GM18499 (cell line): ENCODE measurements around the gene STARD3.

Experiments used
- ATAC-seq: cut with Tn5 transposase; IDR thresholded peaks from one replicate; pipeline ENCODE4 v1.9.1; 2021; ENCODE audit warnings: moderate number of reproducible peaks; ENCODE audit not compliant: insufficient read depth, unreplicated experiment

Gene STARD3

DNA sequence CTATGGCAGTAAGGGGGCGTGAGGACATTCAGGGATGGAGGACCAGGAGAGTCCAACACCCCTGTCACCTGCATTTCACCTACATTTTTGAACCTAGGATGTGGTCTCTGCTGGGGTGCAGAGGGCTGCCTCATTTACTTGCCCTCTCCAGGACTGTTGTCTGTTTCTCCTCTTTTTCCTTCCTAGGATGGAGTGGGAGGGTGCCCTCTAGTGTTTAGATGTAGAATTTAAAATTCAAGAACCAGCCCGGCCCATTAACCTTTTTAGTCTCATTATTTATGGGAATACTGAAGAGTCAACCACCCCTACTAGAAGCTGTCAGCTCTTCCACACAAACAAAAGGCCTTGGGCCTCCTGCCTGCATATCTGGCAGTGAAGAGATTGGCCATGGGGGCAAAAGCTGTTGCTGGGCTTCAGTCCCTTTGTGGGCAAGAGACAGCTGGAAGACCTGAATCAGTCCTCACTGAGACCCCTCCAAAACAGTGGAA, 2.5 kb upstream of the STARD3 start:
- ATAC-seq: no peak

DNA sequence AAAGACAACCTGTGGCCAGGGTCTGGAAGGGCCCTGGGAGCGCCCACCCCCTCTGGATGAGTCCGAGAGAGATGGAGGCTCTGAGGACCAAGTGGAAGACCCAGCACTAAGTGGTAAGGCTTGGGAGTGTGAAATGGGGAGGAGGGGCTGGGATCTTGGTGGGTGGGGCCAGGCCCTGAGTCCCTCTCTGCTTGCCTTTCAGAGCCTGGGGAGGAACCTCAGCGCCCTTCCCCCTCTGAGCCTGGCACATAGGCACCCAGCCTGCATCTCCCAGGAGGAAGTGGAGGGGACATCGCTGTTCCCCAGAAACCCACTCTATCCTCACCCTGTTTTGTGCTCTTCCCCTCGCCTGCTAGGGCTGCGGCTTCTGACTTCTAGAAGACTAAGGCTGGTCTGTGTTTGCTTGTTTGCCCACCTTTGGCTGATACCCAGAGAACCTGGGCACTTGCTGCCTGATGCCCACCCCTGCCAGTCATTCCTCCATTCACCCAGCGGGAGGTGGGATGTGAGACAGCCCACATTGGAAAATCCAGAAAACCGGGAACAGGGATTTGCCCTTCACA, 1.2 kb upstream of the STARD3 start:
- no peak for ATAC-seq

DNA sequence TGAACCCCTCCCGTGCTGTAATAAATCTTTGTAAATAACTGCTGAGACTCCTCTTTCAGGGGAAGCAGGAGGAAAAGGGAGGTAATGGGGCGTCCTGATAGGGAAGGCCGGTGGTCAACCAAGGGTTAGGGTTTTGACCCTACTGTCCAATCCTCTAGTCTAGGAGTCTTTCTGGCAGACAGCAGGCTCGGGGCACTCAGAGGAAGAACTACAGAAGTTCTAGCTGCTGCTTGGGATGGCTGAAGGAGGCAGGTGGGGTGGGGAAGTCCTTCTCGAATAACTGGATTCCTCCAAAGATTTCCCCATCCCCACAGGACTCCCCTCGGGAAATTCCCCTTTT, 387 bp upstream of the STARD3 start:
- no peak for ATAC-seq

DNA sequence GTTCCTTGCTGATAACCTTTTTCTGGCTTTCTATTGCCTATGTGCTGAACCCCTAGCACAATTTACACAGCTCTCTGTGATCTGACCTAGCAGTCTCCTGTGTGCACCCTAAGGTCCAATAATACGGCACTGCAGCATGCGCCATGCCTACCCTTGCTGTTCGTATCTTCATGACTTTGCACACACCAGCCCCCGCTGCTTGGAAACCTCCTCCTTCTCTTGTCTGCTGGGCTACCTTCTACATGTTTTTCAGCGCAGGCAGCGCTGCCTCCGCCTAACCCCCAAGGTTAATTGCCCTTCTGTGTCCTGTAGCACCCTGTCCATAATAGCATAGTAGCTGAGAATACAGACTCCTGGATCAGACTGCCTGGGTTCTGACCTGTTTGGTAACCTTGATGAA, 1.4 kb downstream of the STARD3 start:
- ATAC-seq: no peak

DNA sequence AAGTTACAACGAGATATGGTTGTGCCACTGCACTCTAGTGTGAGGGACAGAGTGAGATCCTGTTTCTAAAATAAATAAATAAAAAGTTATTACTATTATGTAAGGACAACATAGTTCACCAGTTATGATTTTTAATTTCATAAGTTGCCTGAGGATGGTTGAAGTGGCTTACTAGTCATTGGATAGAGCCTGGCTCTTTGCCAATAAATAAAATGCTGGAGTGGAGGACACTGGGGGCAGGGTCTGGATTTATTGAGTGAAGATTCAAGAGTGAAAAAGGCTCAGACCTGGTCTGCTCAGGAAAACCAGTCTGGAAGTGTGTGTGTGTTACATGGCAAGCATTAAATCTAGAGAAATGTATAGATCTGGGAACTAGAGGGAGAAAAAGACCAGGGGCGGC, 2.1 kb downstream of the STARD3 start:
- no peak for ATAC-seq

DNA sequence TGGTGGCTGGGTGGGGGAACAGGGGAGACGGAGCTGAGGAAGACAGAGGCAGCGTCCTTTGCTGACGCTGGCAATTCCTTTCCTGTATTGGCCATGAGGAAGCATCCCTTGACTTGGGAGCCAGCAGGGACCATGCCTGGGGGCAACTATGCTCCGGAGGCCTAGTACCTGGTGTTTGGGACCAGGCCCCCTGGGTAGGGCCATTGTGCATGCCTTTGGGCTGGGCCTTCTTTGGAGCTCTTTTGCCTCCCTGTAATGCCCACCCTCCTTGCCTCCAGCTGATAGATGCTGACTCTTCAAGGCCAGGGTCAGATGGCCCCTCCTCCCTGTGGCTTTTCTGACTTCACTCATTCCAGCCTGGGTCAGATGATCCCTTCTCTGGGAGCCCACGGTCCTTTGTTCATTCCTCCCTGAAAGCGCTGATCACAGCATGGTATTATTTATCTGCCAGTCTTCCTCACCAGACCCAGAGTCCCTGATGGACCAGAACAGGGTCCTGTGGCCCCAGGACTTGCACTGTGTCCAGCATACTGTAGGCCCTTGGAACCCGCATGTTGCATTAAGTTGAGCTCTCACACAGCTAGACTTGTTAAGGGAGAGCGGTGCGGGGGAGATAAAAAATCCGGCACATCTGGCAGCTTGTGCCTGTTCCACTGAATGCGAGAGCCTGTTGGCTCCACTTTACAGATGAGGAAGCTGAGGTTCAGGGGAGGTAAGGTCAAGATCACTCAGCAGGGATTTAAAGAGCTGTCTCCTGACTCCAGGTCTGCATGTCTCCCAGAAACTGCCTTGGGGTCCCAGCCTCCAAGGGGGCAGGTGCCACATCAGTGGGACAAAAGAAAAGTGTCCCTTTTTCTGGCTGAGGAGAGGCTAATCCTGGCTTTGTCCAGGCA, 2.9 kb downstream of the STARD3 start:
- no peak for ATAC-seq

DNA sequence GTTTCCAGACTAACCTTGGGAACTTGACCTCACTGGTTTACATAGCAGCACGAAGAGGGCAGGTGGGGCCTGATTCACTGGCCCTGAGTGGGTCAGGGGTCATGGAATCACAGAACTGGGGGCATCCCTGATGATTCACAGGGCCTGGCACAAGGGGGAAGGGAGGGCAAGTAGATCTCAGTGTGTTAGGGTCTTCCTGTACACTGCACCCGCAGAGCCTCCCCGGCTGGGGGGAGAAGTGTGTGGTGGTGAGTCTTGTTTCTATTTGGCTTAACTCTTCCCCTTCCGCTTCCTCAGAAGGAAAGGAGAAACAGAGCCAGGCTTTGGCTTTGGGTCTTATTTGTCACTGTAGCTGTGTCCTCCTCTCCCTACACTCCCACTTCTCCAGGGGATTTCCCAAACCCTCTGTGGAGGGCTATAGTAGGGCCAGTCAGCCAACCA, 3.7 kb downstream of the STARD3 start:
- ATAC-seq: no peak

DNA sequence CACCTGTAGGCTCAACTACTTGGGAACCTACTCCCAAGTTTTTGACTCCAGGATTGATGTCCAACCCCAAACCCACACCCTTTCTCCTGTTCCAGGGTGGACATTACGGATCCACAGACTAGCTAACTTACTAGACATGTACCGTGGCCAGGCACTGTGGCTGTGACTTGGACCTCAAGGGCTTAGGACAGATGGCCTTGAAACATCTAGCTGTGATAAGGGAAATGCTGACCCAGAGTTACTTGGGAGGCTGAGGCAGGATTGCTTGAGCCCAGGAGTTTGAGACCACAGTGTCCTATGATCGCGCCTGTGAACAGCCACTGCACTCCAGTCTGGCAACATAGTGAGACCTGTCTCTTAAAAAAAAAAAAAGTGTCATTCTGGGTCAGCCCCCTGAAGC, 4.2 kb downstream of the STARD3 start:
- no peak for ATAC-seq

DNA sequence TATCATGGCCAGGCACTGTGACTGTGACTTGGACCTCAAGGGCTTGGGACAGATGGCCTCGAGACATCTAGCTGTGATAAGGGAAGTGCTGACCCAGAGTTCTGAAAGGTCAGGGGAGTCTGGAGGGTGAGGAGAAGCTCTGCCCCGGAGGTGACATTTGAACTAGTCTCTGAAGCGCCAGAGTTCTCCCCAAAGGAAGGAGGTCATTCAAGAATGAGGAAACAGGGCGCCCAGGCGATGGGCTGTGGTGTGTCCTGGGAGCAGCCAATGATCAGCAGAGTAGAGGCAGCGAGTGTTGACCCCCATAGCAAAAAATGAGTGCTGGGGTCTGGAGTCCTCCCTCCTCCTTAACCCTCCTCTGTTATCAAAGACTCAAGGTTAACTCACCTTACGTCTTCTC, 4.9 kb downstream of the STARD3 start:
- no peak for ATAC-seq

DNA sequence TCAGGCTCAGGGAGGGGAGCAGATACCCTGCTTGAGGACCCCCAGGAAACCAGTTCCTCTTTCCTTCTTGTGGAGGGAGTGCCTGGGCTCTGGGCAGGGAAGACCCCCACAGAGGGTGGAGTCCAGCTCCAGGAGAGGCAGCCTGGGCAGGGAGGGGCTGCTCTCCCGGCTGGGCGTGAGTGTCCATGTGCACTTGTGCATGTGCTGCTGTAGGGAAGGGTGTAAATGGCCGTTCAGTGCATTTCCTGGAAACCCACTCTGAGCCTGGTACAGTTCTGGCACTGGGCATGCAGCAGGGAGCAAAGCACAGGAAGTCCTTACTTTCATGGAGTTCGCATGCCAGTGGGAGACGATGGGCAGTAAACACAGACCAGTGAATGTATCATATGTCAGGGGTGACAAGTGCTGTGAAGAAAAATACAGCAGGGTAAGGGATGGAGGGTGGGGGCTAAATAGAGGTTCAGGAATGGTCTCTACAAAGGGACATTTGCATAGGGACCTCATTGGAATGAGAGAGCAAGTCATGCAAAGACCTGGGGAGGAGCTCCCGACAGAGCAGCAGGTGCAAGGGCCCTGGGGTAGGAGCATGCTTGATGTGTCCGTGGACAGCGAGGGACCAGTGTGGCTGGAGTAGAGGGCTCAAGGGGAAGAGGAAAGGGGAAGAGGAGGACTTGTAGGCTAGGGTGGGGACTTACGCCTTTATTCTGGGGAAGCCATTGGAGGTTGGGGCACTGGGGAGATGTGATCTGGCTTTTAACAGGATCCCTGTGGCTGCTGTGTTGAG, 5.5 kb downstream of the STARD3 start:
- ATAC-seq: no peak

DNA sequence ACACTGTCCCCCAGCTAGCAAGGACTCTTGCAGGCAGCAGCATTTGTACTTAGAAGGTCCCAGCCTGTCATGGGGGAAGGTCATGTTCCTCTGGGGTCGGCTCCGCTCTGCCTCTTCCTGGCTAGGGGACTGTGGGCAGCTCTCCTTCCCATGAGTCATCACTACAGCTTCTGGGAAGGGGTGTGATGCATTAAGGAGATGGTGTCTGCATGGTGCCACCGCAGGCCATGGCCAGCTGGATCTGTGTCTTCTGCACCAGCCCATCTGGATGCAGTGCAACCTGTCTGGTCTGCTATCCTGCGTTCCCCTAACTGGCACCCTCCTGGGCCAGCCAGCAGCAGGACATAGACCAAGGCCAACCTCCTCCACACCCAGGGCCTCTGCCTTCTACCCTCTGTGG, 6.3 kb downstream of the STARD3 start:
- ATAC-seq: no peak

DNA sequence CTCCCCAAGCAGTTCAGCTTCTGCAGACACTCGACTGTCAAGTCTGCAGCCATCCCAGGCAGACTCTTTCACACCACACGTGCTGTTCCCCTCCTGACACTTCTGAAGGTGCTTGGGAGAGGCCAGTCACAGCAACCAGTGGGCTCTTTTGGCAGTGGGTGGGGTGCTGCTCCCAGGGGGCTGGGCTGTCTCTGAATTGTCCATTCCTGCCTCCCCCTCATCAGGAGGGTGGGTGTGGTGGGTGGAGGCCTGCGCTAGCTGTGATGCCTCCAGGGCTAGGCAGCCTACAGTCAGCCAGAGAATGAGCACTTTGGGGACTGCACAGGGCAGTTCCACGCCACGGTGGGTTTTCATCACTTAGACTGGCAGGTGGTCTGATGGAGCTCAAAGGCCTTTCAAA, 10.3 kb downstream of the STARD3 start:
- no peak for ATAC-seq

DNA sequence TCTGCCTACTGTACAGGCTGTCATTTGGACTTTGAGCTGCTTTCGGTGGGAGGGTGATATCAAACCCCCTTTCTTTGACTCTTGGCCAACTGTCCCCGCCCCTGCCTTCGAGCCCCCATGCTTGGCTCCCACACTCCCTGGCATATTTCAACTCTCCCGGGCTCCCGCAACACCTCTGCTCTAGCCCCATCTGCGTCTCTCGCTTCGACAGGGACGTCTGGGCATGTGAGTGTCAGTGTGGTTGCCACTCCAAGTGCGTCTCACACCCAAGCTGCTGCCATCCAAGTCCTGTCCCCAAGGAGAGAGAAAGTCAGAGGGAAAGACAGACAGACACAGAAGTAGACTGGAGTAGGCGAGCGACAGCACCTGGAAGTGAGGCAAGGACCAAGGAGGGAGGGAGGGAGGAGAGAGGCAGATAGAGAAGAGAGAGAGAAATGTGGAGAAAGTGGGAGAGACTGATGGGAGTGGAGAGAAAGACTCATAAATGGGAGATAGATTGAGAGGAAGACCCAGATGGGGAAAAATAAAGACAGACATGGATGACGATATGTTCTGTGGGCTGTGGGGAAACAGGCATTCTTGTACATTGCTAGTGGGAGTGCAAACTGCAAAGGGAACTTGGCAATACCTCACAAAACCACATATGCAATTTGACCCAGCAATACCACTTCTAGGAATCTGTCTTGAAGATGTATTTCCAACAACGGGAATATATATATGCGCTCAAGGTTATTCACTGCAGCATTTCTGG, 11.8 kb downstream of the STARD3 start:
- no peak for ATAC-seq

DNA sequence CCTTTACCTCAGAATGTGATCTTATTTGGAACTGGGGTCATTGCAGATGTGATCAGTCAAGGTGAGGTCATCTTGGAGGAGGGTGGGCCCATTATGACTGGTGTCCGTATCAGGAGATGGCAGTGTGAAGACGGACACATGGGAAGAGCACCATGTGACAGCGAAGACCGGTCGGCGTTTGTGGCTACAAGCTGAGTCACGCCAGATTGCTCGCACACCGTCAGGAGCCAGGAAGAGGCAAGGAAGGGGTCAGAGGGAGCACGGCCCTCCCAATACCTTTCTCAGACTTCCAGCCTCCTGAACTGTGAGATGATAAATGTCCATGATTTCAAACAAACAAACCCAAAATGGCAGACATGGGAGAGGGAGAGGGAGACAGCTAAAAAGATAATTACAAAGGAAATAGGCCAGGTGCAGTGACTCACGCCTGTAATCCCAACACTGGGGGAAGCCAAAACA, 13.2 kb downstream of the STARD3 start:
- no peak for ATAC-seq

DNA sequence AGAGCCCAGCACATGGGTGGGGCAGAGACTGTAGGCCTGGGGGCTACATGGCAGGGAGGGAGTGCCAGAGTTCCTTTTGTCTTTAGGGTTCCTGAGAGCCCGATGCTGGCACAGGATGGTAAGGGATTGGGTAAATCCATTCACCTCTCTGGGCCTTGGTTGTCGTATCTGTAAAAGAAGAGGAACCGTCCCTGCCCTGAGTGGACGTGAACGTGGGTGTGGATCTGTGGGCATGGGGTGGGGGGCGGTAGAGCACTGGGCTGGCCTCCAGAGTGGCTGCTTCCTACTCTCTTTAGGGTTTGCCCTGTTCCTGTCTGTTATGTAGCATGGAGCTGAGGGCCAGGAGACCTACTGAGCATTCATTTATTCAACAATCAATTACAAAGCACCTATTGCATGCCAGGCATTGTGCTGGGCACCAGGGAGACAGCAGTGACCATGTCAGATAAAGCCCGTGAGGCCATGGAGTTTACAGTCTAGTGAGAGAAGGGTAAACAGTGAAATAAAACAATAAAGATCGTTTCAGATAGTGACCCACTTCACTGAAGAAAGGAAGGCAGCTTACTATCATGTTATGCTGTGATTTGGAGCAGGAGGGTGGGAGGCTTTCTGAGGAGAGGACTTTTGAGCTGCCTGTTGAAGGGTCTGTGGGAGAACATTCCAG, 15.1 kb downstream of the STARD3 start:
- ATAC-seq: no peak

DNA sequence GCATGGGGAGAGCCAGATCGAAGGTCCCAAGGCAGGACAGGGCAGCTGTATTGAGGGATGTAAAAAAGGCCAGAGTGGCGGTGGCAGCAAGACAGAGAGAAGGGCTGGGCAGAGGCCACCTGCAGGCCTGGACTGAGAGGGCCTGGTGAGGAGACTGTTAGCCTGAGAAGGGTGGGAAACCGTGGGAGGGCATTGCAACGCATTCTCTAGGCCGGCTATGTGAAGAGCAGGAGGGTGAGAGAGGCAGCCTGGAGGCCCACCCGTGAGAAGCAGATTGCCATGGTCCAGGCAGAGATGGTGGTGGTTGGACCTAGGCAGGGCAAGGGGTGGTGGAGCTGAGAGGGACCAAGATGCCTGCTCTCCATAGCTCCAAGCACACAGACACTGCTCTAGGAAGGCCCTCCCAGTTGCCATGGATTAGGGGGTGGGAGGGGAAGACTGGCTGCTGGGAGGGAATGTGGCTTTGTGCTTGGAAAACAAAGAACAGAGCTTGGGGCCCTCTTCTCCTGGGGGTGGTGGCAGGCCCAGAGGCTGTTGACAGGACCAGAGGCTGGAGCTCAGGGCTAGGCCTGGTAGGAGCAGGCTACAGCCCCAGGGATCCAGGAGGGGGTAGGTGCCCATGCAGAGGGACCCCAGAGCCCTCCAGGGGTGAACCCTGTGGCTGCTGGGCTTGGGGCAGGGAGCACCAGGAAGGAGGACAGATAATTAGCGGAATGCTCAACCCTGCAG, 15.8 kb downstream of the STARD3 start:
- ATAC-seq: no peak

DNA sequence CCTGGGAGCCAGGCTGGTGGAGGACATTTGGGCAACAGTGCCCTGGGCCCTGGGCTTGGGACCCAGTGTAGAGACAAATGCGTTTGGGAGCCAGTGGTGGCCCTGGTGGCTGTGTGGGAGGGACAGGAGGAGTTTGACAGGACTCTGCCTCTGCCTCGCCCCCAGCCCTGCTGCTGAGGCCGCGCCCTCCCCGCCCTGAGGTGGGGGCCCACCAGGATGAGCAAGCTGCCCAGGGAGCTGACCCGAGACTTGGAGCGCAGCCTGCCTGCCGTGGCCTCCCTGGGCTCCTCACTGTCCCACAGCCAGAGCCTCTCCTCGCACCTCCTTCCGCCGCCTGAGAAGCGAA, 16.3 kb downstream of the STARD3 start:
- no peak for ATAC-seq

DNA sequence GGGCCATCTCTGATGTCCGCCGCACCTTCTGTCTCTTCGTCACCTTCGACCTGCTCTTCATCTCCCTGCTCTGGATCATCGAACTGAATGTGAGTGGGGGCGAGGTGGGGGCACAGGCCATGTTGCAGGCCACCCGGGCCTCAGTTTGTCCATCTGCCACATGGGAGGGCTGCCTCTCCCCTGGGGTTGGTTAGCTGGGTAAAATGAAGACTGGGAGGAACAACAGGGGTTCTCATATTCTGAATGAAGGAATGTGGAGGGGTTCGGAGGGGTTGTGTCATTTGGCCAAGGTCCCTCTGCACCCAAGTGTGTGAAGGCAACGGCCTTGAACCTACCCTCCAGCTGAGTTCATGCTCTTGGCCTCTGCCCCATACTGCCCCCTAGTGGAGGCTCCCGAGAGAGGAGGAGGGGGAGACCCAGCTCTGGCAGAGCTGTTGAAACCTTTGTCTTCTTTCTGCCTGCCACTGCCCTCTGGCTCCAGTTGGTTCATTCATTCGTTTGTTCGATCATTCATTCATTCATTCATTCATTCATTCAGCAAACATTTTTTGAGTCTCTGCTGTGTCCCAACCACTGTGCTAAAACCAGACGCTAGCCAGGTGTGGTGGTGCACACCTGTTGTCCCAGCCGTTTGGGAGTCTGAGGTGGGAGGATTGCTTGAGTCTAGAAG, 16.9 kb downstream of the STARD3 start:
- no peak for ATAC-seq

DNA sequence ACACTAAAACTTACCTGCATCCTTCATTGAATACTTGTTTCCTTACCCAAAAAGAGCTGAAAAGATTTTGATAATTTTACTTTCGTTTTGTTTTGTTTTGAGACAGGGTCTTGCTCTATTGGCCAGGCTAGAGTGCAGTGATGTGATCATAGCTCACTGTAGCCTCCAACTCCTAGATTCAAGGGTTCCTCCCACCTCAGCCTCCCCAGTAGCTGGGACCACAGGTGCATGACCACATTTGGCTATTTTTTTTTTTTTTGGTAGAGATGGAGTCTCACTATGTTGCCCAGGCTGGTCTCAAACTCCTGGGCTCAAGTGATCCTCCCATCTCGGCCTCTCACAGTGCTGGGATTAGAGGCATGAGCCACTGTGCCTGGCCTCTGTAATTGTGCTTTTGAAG, 18.2 kb downstream of the STARD3 start:
- ATAC-seq: no peak
